Neural cell (in vitro differentiated cells): ENCODE data around the gene CXXC1. TPM values are rescaled to one million over a fixed set of nuclear protein-coding genes. Genes with fewer than 3 reads are reported as not detected.
A peak's percentile ranks its signal among the peaks of the same experiment; 100 is the strongest.

Experiments
- H2AFZ ChIP-seq: fragments of 200-600, 300-800 bp; sonication (generic), shearing (Covaris generic); 2 replicates; pipeline ENCODE4 v1.6.0; 2014; ENCODE audit warnings: low read depth, mild to moderate bottlenecking, antibody characterized with exemption, low read length, moderate library complexity
- H3F3A ChIP-seq: fragments of 200-600 bp; shearing (Covaris generic); 2 replicates; pipeline ENCODE4 v1.6.1; 2016; ENCODE audit warnings: mild to moderate bottlenecking, moderate library complexity, mixed read lengths, antibody characterized with exemption, low read length; ENCODE audit not compliant: insufficient read depth, poor library complexity, severe bottlenecking
- H3K27ac ChIP-seq: fragments of 200-600, 300-800 bp; sonication (generic), shearing (Covaris generic); 2 replicates; pipeline ENCODE4 v1.5.1; 2014; ENCODE audit warnings: mild to moderate bottlenecking, low read length, moderate library complexity
- H3K27me3 ChIP-seq: fragments of 300-800, 200-600 bp; sonication (generic), shearing (Covaris generic); 2 replicates; pipeline ENCODE4 v1.6.0; 2014; ENCODE audit warnings: mild to moderate bottlenecking, low read depth, low read length, moderate library complexity; ENCODE audit not compliant: insufficient read depth
- H3K36me3 ChIP-seq: fragments of 300-800, 200-600 bp; sonication (generic), shearing (Covaris generic); 2 replicates; pipeline ENCODE4 v1.5.1; 2014; ENCODE audit warnings: mild to moderate bottlenecking, antibody characterized with exemption, low read length, moderate library complexity; ENCODE audit not compliant: insufficient read depth
- H3K4me2 ChIP-seq: fragments of 300-800, 200-600 bp; sonication (generic), shearing (Covaris generic); 2 replicates; pipeline ENCODE4 v1.6.0; 2014; ENCODE audit warnings: mild to moderate bottlenecking, low read length
- H3K4me3 ChIP-seq: fragments of 300-800, 200-600 bp; sonication (generic), shearing (Covaris generic); 2 replicates; pipeline ENCODE4 v1.5.1; 2014; ENCODE audit warnings: mild to moderate bottlenecking, low read length, moderate library complexity
- H3K79me2 ChIP-seq: fragments of 200-600 bp; shearing (Covaris generic); replicated peaks from 2 replicates; pipeline ENCODE4 v1.6.0; 2014; ENCODE audit warnings: mild to moderate bottlenecking, low read length, moderate library complexity; ENCODE audit not compliant: insufficient read depth
- H3K9ac ChIP-seq: fragments of 300-800, 200-600 bp; sonication (generic), shearing (Covaris generic); 2 replicates; pipeline ENCODE4 v1.6.1; 2016; ENCODE audit warnings: mild to moderate bottlenecking, low read length, mixed read lengths
- H3K9me2 ChIP-seq: fragments of 200-600 bp; shearing (Covaris generic); 2 replicates; pipeline ENCODE4 v1.6.1; 2016; ENCODE audit warnings: mild to moderate bottlenecking, low read length, mixed read lengths; ENCODE audit not compliant: insufficient read depth
- H3K9me3 ChIP-seq: fragments of 200-600, 300-800 bp; sonication (generic), shearing (Covaris generic); 2 replicates; pipeline ENCODE4 v1.6.1; 2016; ENCODE audit warnings: mild to moderate bottlenecking, mixed run types, low read length, moderate library complexity, mixed read lengths
- H4K20me1 ChIP-seq: fragments of 200-600 bp; shearing (Covaris generic); 2 replicates; pipeline ENCODE4 v1.6.1; 2016; ENCODE audit warnings: mild to moderate bottlenecking, mixed run types; ENCODE audit not compliant: insufficient read depth
- CTCF ChIP-seq: fragments of 450-650 bp; IDR thresholded peaks from 2 replicates; pipeline ENCODE4 v1.5.1; 2014; ENCODE audit warnings: antibody characterized with exemption, mild to moderate bottlenecking, moderate library complexity; ENCODE audit not compliant: poor library complexity, severe bottlenecking
- EP300 ChIP-seq: fragments of 450-650 bp; conservative IDR thresholded peaks from 2 replicates; pipeline ENCODE4 v1.6.1; 2014; ENCODE audit warnings: antibody characterized with exemption, mild to moderate bottlenecking, moderate library complexity; ENCODE audit not compliant: poor library complexity, severe bottlenecking
- EZH2 ChIP-seq: fragments of 200-600, 300-800 bp; shearing (Covaris generic), sonication (generic); IDR thresholded peaks from 2 replicates; pipeline ENCODE4 v1.6.1; 2014; ENCODE audit warnings: antibody characterized with exemption, low read length, borderline replicate concordance, mild to moderate bottlenecking; ENCODE audit not compliant: insufficient read depth, poor library complexity, severe bottlenecking
- MXI1 ChIP-seq: fragments of 450-650 bp; conservative IDR thresholded peaks from 2 replicates; pipeline ENCODE4 v1.6.1; 2014; ENCODE audit warnings: antibody characterized with exemption, mild to moderate bottlenecking; ENCODE audit not compliant: poor library complexity, severe bottlenecking
- POLR2AphosphoS5 ChIP-seq: IDR thresholded peaks from 2 replicates; pipeline ENCODE4 v1.6.1; 2012
- RAD21 ChIP-seq: fragments of 450-650 bp; conservative IDR thresholded peaks from 2 replicates; pipeline ENCODE4 v1.6.1; 2014; ENCODE audit warnings: antibody characterized with exemption, mild to moderate bottlenecking, moderate library complexity
- REST ChIP-seq: IDR thresholded peaks from 2 replicates; pipeline ENCODE4 v1.6.1; 2012; ENCODE audit warnings: borderline replicate concordance
- SMC3 ChIP-seq: fragments of 450-650 bp; conservative IDR thresholded peaks from 2 replicates; pipeline ENCODE4 v1.6.1; 2014; ENCODE audit warnings: antibody characterized with exemption, mild to moderate bottlenecking, moderate library complexity; ENCODE audit not compliant: poor library complexity
- TAF1 ChIP-seq: IDR thresholded peaks from 2 replicates; pipeline ENCODE4 v1.6.1; 2012; ENCODE audit warnings: low read depth
- polyA plus RNA-seq: library from polyadenylated mRNA; depleted of rRNA; stranded (reverse); fragments of >200 nt; gene quantifications from 2 replicates; pipeline ENCODE4 v1.2.3, GENCODE V29; 2014

Gene CXXC1
- polyA plus RNA-seq, 1 donor from 2014 or later: 99.8 TPM

GRCh38 chr18:50285631-50286321, 1.7 kb downstream of the CXXC1 start:
- Histone ChIP-seq H3F3A (no peaks in the 10 kb centered on the region), H3K36me3 (no peaks in the 10 kb centered on the region), H3K9ac (no peak overlapping the region), H4K20me1 (no peaks in the 10 kb centered on the region), H3K4me2 (no peak overlapping the region), H3K79me2 (peaks cover 1% of the 10 kb centered on the region), H3K9me3 (no peaks in the 10 kb centered on the region), H3K27ac (no peak overlapping the region), H2AFZ (no peak overlapping the region), H3K4me3 (peak overlapping the region; percentile 91), H3K9me2 (peaks cover 4% of the 10 kb centered on the region), H3K27me3 (no peaks in the 10 kb centered on the region)
- TF ChIP-seq REST: no peak
- TF ChIP-seq CTCF: no peak
- no peak for TF ChIP-seq SMC3
- TF ChIP-seq RAD21: no peak

GRCh38 chr18:50285071-50285470, 2.4 kb downstream of the CXXC1 start:
- H3K36me3 ChIP-seq: no peaks in the 10 kb centered on the region
- H3F3A ChIP-seq: no peaks in the 10 kb centered on the region
- no peak overlapping the region for H3K9ac ChIP-seq
- H4K20me1 ChIP-seq: no peaks in the 10 kb centered on the region
- no peak overlapping the region for H3K27ac ChIP-seq
- H3K27me3 ChIP-seq: no peaks in the 10 kb centered on the region
- peaks cover 4% of the 10 kb centered on the region for H3K9me2 ChIP-seq
- H3K4me2 ChIP-seq: no peak overlapping the region
- no peak overlapping the region for H3K4me3 ChIP-seq
- no peak overlapping the region for H2AFZ ChIP-seq
- peaks cover 8% of the 10 kb centered on the region for H3K79me2 ChIP-seq
- no peaks in the 10 kb centered on the region for H3K9me3 ChIP-seq
- TF ChIP-seq EZH2: no peak
- no peak for TF ChIP-seq EP300
- TF ChIP-seq TAF1: no peak
- no peak for TF ChIP-seq RAD21
- TF ChIP-seq MXI1: no peak
- no peak for TF ChIP-seq REST
- TF ChIP-seq CTCF: no peak
- no peak for TF ChIP-seq POLR2AphosphoS5
- TF ChIP-seq SMC3: no peak
